Astrocyte of the hippocampus (primary cell): ENCODE measurements around the gene ATP2A3.

Source experiments
- DNase-seq: peaks from one replicate; pipeline ENCODE4 v3.0.0; 2011; ENCODE audit warnings: low read depth, low spot score

Gene ATP2A3

DNA sequence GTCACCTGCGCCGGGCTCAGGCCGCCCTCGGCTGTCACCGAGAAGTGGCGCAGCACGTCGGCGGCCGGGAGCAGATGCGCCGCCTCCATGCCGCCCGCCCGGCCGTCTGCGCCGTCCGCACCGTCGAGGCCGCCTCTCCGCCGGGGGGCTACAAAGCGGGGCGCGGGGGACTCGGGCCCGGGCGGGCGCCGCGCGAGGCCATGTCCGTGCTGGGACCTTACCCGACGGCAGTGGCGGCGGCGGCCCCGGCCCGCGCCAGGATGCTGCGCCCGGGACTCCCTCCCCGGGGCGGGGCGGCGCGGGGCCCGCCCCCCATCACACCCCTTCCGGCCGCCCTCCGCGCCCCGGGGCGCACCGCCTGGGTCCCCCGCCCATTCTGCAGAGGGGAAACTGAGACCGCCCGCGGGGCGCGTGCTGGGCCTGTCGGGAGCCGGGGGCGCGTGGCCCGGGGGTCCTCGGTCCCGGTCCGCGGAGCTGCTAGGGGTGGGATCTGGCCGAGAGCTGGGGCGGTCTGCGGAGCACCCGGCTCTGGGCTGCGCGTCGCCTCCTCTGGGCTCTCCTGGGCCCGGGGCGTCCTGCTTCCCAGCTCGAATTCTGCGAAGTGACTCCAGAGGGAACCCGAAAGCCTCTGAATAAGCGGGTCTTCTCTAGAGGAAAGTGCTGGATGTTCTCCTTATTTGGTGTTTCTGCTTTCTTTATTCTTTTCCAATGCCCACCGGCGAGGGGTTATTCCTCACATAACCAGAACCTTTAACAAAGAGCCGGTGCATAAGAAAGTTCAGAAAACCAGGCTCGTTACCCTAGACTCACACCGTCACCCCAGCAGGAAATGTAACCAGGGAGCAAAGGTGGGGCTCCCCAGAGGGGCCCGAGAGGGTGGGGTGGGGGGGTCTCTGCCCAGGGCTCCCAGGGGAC lies at the start of gene ATP2A3:
ATP2A3 (minus strand) TSS at position 235 of the 915 bp plus-strand sequence; CDS start at position 89, 146 bp downstream.
- peak; percentile 25 for DNase-seq

DNA sequence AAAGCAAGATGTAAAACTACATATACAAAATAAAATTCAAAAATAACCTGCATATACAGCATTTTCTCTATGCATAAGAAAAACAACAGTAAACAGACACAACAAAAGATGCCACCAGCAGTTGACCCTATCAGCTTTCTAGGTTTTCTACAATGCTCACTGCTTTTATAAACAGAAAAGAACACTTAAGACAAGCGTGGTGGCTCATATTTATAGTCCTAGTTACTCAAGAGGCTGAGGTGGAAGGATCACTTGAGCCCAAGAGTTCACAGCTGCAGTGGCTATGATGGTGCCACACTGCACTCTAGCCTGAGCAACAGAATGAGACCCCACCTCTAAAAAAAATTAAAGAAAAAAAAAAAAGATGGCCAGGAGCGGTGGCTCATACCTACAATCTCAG lies 46.5 kb upstream of the ATP2A3 start:
- DNase-seq, result no peak

DNA sequence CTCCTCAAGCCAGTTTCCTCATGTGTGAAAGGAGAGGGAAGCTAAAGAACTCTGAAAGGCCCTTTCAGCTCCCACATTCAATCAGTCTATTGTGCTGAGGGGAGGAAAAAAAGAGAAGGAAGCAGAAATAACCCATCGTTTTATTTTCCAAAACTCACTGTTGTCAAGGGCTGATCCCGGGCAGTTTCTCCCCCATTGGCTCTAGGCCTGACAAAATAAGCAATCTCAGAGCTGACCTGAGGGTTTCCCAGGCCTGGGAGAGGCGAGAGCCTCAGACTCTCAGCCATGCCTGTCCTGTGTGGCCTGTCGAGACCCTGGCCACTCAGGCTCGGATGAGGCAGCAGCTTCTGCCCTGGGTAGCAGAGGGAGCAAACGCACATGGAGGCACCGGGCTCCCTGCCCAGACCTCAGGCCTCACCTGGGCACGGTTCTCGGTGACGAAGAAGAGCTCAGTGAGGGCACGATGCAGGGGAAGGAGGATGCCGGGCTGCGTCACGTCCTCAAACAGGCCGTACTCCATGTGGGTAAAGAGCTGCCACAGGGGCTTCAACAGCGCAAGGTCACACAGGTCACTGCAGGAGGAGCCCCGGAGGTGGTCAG lies 45.0 kb upstream of the ATP2A3 start:
- DNase-seq, result no peak

DNA sequence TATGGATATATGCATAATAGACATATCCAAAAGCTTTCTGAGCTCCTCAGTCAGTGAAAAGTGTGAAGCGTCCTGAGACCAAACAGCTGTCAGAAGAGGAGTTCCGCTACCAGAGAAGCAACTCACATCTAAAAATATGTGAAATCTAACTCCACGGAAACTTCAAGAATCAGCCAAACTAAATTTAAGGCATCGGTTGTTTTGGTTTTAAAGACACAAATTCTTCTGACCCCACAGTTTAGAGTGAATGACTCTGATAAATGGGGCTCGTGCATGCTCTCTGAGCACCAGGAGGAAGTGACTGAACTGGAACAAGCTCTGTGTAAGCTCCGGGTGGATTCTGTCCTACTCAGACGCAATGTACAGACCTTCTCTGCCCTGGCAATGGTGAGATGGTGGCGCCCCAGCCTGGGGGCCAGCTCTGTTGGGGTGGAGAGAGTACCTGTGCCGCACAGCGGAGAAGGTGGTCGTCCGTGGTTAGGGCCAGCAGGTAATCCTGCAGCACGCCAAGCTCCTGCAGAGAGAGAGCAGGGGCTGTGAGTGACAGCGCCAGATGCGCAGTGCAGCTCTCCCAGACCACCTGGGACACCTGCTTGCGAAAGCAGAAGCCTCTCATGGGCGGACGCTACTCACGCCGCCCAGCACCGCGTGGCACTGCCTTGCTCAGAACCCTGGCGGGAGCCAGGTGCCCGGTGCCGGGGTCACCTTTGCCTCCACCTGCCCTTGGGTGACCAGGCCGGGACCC lies 44.4 kb upstream of the ATP2A3 start:
- DNase-seq, result no peak

DNA sequence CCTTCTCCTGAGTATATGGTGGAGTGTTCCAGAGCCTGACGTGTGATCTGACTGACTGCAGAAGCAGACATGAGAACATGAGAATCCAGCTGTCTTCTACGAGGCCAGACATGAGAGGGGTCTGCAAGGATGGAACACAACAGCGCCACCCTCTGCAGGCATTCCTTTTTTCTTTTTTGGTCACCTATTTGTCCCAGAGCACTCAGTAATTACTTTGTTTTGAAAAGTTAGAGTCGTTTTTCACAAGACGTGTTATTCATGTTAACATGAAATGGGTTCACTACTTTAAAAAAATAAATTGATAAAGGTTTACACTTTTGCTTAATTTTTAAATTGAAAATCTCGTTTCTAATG lies 43.8 kb upstream of the ATP2A3 start:
- no peak for DNase-seq

DNA sequence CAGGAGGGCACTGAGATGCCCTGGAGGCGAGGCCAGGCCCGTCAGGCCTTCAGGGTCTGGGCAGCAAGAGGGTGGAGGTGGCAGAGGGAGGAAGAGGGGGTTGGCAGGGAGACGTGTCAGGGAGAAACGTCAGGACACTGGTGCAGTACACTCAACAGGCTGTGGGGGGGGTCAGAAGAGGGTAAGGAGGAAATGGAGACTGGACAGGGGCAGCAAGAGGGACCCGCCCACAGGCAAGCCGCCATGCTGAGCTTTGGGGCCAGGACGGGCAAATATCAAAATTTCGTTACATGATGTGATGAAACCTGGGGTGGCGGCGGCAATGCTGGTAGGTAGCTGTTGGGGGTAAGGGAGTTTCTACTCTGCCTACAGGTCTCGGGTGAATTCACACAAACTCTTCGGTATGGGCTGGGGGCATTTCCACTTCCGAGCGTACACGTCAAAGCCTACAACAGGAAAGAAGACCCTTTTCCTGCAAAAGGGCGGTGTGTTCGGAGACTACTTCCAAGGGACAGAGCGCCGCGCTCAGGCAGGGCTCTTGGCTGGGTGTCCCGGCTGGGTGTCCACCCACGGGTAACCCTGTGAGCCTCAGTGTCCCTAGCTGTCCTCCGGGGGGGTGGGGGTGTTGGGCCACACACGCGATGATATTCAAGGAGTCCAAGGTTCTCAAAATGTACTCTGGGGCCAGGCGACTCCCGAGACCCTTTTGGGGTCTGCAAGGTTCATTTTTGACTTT lies 43.3 kb upstream of the ATP2A3 start:
- no peak for DNase-seq

DNA sequence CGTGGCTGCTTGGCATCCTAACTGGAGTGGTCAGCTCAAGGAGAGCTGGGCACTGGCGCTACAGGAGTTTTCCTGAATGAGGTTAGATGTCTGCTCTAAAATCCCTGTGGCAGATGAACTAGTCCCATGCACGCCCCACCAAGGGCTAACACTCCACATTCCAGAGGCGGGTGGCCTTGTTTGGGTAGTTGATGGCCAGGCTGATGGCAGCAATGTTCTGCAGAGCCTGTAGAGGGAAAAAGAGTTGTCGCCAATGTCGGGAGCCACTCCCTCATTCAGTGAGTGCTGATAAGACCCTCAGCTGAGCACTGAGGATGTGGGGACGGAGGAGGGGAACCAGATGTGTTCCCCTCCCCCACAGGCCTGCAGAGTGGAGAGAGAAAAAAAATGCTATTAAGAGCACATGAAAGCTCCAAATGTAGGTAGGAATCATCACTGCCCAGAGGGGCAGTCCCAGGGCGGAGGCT lies 42.5 kb upstream of the ATP2A3 start:
- no peak for DNase-seq

DNA sequence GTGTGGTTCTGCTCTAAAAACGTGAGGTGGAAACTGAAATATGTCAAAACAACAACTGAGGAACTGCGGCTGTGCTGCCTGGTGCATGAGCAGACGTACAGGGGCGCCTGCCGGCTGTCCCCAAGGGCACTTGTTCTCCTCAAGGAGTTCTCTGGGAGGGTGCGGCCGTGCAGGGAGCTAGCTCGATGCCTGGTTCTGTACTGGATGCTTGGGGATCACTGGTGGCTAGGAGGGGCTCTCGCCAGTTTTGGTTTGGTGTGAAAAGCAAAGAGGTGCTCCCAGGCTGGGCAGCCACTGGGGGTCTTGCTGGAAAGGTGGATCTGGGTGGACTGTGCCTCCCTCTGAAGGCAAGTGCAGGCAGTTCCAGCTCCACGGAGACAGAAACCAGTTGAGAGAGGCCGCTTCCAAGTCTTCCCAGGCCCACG lies 41.9 kb upstream of the ATP2A3 start:
- DNase-seq, result no peak

DNA sequence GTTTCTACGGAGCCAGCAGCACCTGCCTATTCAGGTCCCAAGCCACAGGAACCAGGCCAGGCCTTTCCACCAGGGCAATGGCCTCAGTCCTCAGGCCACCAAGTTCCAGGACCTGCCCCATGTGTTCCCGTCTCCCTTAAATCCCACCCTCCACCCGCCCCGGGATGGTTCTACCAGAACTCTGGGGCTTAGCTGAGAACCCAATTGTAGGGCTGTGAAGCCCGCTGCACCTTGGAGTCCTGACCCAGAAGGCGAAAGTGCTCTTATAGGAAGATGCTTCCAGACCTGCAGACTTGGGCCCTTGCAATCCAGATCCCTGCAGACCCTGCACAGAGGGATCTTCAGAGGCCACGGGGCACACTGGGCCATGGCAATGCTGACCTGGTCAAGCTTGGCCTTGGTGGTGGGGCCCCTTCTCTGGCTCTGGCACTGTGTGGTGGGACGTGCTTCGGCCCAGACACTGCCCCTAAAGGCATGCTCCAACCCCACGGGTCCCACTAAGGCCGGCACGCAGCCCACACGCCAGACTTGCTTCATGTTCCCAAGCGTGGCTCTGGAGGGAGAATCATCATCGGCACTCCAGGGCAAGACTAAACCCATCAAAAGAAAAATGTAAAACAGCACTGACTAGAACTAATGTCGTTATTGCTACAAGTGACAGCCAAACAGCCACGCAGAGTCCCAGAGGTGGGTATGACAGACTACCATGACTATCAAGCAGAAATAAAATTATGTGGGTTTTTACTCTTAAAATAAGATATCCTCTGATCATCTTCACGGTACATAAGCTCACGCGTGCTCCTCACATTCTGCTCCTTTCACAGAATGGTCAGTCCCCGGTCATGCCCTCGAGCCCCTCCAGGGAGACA lies 41.3 kb upstream of the ATP2A3 start:
- no peak for DNase-seq

DNA sequence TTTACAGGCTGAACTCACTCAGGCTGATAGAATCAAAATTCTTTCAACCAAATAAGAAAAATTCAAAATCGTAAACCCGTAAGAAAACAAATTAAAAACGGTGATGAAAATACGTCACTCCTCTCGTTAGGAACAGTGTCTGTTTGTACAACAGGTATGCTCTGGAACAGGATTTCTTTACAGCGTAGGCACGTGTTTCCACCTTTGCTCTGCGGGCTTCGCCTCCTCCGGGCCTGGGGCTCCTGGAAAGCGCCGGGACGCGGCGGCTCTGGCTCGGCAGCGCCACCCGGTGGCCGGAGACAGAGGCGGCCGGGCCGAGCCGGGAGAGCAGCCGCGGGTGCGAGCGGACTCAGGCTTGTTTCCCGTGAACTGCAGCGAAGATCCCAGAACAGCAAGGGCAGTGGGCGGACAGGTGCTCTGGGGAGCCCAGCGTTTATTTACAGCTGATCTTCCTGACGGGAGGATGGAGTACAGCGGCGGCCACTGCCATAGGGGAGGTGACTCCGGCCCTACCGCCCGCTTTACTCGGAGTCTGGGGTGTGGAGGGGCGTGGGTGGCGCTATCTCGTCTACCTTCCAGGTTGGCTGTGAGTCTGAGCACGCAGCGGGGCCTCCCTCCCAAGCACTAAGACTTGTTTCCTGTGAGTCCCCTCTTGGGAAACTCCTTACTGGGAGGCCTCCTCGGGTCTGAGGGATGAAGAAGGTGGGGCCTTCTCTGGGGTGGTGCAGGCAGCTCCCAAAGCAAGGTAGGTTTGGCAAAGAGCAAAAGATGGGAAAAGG lies 40.5 kb upstream of the ATP2A3 start:
- DNase-seq, result peak; percentile 77

DNA sequence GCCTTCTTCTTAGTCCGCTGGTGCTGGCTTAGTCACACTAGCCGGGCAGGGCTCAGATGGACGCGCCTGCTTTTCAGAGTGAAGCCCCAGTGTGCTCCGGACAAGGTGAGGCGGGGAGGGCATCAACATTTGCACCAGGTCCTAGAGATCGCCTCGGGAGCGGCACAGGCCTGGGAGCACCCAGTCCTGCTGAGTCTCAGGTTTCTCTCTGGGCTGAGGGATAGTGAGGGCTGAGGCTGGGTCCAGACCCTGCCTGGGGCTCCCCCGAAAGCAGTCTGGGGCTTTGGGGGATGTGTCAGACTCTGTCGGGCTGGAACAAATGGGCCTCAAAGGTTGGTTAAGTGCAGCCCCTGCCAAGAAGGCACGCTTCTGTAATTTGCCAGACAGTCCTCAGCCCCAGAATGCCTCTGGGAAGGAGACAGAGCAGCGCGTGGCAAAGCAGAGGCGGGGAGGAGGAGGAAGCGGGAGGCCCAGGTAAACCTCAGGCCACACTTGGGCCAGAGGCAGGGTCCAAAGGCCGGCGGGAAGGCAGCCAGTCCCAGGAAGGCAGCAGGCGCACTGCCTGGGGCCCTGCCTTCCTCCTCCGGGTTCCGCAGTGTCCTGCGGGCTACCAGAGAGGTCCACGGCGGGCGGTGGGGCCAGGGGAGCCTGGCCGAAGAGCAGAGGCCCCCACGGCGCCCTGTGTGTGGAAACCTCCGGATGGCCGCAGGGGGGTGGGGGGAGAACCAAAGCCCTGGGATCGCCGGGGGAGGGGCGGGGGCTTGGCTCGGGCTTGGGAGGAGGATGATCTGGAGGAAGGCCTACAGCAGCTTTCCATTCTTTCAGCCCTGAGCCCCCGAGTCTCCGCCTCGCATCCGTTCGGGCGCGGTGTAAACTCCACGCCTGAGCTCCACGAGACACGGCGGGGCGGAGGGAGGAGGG lies 39.5 kb upstream of the ATP2A3 start:
- DNase-seq, result peak; percentile 18

DNA sequence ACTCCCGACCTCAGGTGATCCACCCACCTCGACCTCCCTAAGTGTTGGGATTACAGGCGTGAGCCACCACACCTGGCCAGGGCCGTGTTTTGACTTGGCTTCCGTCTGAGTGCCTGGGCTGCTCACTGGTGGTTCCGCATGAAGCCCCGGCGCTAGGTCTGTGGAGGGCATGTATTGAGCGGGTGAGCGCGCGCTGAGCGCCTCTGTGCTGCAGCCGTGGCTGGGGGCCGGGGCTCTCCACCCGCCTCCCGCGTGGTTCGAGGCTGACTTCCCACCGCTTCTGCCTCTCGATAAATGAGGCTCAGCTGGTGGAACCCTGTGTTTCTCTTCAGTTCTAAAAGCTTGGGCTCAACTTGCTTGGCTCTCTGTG lies 38.9 kb upstream of the ATP2A3 start:
- no peak for DNase-seq

DNA sequence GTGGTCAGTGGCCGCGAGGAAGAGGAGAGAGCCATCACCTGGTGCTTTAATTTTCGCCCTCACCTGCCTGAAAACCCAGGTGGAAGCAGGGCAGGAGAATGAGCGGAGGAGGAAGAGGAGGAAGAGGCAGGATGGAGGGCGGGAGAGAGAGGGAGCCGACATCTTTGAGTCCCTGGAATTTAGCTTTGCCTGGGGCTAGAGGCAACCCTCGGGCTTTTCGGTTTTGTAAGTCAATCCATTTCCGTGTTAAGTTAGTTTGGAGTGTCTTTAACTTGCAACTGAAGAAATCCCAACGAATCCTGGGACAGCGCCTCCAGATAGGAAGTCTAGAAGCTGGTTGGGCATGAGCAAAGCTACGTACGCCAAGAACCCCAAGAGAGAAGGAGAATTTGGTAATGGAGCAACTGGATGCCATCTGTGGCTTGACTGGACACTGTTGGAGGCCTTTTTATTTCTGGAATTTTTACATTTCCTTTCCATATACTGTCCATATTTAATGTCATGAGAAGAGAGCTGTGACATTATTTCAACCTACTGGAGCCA lies 36.9 kb upstream of the ATP2A3 start:
- DNase-seq, result no peak

DNA sequence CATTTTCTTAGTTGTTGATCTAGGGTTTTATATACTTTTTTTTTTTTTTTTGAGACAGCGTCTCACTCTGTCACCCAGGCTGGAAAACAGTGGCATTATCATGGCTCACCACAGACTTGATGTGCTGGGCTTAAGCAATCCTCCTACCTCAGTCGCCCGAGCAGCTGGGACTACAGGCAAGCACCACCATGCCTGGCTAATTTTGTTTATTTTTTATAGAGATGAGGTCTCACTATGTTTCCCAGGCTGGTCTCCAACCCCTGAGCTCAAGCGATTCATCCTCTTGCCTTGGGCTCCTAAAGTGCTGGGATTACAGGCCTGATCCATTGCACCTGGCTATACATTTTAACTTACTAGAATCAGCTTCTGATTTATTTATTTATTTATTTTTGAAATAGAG lies 34.2 kb upstream of the ATP2A3 start:
- no peak for DNase-seq

DNA sequence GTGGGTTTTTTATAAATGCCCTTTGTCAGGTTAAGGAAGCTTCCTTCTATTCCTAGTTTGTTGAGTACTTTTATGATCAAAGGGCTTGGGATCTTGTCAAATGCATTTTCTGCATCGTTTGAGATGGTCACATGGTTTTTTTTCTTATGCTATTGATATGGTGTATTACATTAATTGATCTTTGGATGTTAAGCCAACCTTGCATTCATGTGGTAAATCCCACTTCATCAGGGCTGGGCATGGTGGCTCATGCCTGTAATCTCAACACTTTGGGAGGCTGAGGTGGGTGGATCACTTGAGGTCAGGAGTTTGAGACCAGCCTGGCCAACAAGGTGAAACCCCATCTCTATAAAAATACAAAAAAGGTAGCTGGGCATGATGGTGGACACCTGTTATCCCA lies 30.8 kb upstream of the ATP2A3 start:
- DNase-seq, result no peak

DNA sequence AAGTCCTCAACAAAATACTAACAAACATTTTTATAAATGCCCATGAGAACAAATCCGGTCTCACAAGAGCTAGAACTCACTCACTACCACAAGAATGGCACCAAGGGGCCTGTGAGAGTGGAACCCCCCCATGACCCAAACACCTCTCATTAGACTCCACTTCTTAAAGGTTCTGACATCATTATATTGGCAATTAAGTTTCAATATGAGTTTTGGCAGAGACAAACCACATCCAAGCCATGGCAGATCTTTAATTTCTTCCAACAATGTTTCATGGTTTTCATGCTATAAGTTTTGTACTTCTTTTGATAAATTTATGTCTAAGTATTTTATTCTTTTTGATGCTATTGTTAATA lies 30.0 kb upstream of the ATP2A3 start:
- no peak for DNase-seq

DNA sequence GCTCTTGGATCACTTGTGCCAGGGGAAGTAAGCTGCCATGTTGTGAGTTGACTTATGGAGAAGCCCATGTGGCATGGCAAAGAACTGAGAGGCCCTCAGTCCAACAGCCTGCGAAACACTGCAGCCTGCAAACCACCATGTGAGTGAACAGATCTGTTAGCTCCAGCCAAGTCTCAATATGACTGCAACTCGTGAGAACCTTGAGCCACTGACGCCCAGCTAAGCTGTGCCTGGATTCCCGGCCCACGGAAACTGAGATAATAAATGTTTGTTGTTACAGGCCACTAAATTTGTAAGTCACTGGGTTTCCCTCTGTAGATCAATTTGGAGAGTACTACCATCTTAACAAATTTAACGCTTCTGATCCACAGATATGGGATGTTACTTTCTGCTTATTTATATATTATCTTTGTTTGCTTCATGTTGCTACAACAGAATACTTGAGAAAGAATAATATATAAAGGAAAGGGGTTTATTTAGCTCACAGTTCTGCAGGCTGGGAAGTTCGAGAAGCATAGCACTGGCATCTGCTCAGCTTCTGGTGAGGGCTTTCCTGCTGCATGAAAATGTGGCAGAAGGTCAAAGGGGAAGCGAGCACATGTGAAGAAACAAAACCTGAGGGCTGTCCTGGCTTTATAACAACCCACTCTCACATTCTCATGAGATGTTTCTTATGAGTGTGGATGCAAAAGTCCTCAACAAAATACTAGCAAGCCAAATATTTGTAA lies 29.4 kb upstream of the ATP2A3 start:
- DNase-seq, result no peak

DNA sequence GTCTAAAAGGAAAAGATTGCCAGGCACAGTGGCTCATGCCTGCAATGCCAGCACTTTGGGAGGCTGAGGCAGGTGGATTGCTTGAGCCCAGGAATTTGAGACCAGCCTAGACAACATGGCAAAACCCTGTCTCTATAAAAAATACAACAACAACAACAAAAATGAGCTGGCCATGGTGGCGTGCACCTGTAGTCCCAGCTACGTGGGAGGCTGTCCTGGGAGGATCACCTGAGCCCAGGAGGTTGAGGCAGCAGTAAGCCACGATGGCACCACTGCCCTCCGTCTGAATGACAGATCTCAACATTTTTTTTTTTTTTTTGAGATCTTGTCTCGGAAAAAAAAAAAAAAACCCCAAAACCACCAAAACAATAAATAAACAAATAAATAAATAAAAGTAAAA lies 28.1 kb upstream of the ATP2A3 start:
- DNase-seq, result no peak
